H1 (cell line): ENCODE results near the gene COL6A3. TPM values are rescaled to one million over a fixed set of nuclear protein-coding genes. Genes with fewer than 3 reads are reported as not detected.

Experiments used
- CBX5 ChIP-seq: fragments of 300-800, 300-1000 bp; sonication (generic); IDR thresholded peaks from 2 replicates; pipeline ENCODE4 v1.7.1; 2016; ENCODE audit warnings: antibody characterized with exemption, low read length, low read depth
- CEBPB ChIP-seq: IDR thresholded peaks from 2 replicates; pipeline ENCODE4 v1.6.1; 2012; ENCODE audit warnings: low read depth, low read length
- CREB1 ChIP-seq: IDR thresholded peaks from 2 replicates; pipeline ENCODE4 v1.6.1; 2012; ENCODE audit warnings: inconsistent platforms
- HDAC6 ChIP-seq: IDR thresholded peaks from one replicate; pipeline ENCODE4 v1.7.1; 2012; ENCODE audit warnings: low read depth, mild to moderate bottlenecking, inconsistent platforms, low read length, moderate library complexity
- JUN ChIP-seq: IDR thresholded peaks from 2 replicates; pipeline ENCODE4 v1.6.1; 2011; ENCODE audit warnings: low read depth, mild to moderate bottlenecking, improper control_type of control experiment, low read length
- JUND ChIP-seq: IDR thresholded peaks from 2 replicates; pipeline ENCODE4 v1.6.1; 2011; ENCODE audit warnings: mild to moderate bottlenecking, improper control_type of control experiment, low read length
- KDM4A ChIP-seq: IDR thresholded peaks from one replicate; pipeline ENCODE4 v1.7.1; 2012; ENCODE audit warnings: low read depth, mild to moderate bottlenecking, moderate library complexity, low read length, inconsistent platforms; ENCODE audit not compliant: severe bottlenecking
- NANOG ChIP-seq: IDR thresholded peaks from 2 replicates; pipeline ENCODE4 v1.6.1; 2011; ENCODE audit warnings: low read length, low read depth, mild to moderate bottlenecking, inconsistent platforms; ENCODE audit not compliant: insufficient read depth, poor library complexity, severe bottlenecking
- SIN3A ChIP-seq, 2 experiments: IDR thresholded peaks in 1 of 2; conservative IDR thresholded peaks in 1 of 2; 2 replicates each; pipeline ENCODE4 v1.6.1; 2011 to 2012; ENCODE audit warnings: low read length in 2 of 2, improper control_type of control experiment in 1 of 2, low read depth in 1 of 2, mild to moderate bottlenecking in 1 of 2
- SRF ChIP-seq: IDR thresholded peaks from 2 replicates; pipeline ENCODE4 v1.6.1; 2011; ENCODE audit warnings: mild to moderate bottlenecking, low read depth, low read length, moderate library complexity
- SUZ12 ChIP-seq: fragments of 200-600 bp; sonication (generic); IDR thresholded peaks from 2 replicates; pipeline ENCODE4 v1.6.1; 2012; ENCODE audit warnings: mild to moderate bottlenecking, inconsistent platforms, low read length, moderate library complexity, mixed read lengths
- TAF7 ChIP-seq: optimal IDR thresholded peaks from 2 replicates; pipeline ENCODE3; 2011; ENCODE audit warnings: low read depth, mild to moderate bottlenecking, inconsistent platforms, low read length, moderate library complexity, borderline replicate concordance
- USF2 ChIP-seq: IDR thresholded peaks from 2 replicates; pipeline ENCODE4 v1.6.1; 2011; ENCODE audit warnings: low read length, improper control_type of control experiment
- polyA plus RNA-seq, 7 experiments: library from polyadenylated mRNA; depleted of rRNA in 3 of 7; stranded (reverse) in 5 of 7; unstranded in 2 of 7; fragments of >200 nt in 5 of 7; fragments of 200-250 nt in 2 of 7; gene quantifications; 1 replicate in 5 of 7; 2 replicates in 1 of 7; 4 replicates in 1 of 7; pipeline versions ENCODE4 v1.2.1 to v1.2.3, GENCODE V29; 2011 to 2013; ENCODE audit warnings: missing spikeins in 2 of 7, mixed read lengths in 2 of 7
- total RNA-seq: library from RNA; stranded (reverse); fragmentation: NEBNext Ultra II Directional; extraction: Animal tissue kit (Norgen Biotek cat#: 25700); gene quantifications from 2 replicates; pipeline ENCODE4 v1.2.1, GENCODE V29; 2021
- TF ChIP-seq, protein P1 (sequence below): IDR thresholded peaks from 2 replicates; pipeline ENCODE4 v1.6.1; 2012; ENCODE audit warnings: inconsistent platforms

Gene COL6A3
- total and polyA plus RNA-seq, 2 of the 8 experiments (the other 6 are each of a cell fraction or from before 2014, with no cell fraction given), result 1.2 to 3.4 TPM

GRCh38 chr2:237413777-237414661 lies at the start of gene COL6A3 (continued):
- TF ChIP-seq CREB1, result no peak
- TF ChIP-seq JUN, result no peak
- no peak for TF ChIP-seq JUND
- TF ChIP-seq SUZ12, result no peak
- TF ChIP-seq KDM4A, result no peak
- TF ChIP-seq SIN3A (conservative IDR thresholded peaks at IDR 0.05 in 1 of 2, IDR thresholded peaks at IDR 0.05 in 1 of 2; ENCODE audit: low read depth in 1 of 2, low read length in 2 of 2), result no peak
- TF ChIP-seq, protein P1, sequence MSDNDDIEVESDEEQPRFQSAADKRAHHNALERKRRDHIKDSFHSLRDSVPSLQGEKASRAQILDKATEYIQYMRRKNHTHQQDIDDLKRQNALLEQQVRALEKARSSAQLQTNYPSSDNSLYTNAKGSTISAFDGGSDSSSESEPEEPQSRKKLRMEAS, result no peak
- no peak for TF ChIP-seq TAF7
- no peak for TF ChIP-seq SRF
- TF ChIP-seq USF2, result no peak
- no peak for TF ChIP-seq NANOG
- no peak for TF ChIP-seq CBX5
- TF ChIP-seq CEBPB, result no peak
- no peak for TF ChIP-seq HDAC6
